ENCODE data around the gene PRDM12.

The PRDM12 gene

GRCh38 chr9:130729145-130729544 lies 64.8 kb downstream of the PRDM12 start:
- no peak for TF ChIP-seq CTCF (IDR thresholded peaks at IDR 0.05; ENCODE audit: low read depth, low read length)
- no peak for DNase-seq (ENCODE audit: extremely low read depth, low read depth)

- no peak for DNase-seq (ENCODE audit: extremely low read depth, low read depth)
- no peak for TF ChIP-seq CTCF (IDR thresholded peaks at IDR 0.05; ENCODE audit: low read depth, low read length)
Observed at GRCh38 chr9:130731355-130731754, 67.0 kb downstream of the PRDM12 start.

- peak; percentile 3; the same call in 1 of the 2 replicates for TF ChIP-seq CTCF (IDR thresholded peaks at IDR 0.05; ENCODE audit: low read depth, low read length)
- no peak for DNase-seq (ENCODE audit: extremely low read depth, low read depth)
Observed at GRCh38 chr9:130732136-130732535, 67.7 kb downstream of the PRDM12 start.
